ENCODE data around the gene TBCK. TPM values are rescaled to one million over a fixed set of nuclear protein-coding genes. Genes with fewer than 3 reads are reported as not detected.

Gene TBCK
- total RNA-seq, 1 donor from 2014 or later = 35.7 TPM

DNA sequence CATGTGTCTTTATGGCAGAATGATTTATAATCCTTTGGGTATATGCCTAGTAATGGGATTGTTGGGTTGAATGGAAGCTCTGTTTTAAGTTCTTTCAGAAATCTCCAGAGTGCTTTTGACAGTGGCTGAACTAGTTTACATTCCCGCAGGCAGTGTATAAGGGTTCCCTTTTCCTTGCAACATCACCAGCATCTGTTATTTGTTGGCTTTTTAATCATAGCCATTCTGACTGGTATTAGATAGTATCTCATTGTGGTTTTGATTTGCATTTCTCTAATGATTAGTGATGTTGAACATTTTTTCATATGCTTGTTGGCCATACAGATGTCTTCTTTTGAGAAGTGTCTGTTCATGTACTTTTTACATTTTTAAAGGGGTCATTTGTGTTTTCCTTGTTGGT is 129.8 kb downstream of the TBCK start:
- H3K36me3 ChIP-seq = peaks cover 5 to 57% of the 10 kb centered on the region in 2 donors

DNA sequence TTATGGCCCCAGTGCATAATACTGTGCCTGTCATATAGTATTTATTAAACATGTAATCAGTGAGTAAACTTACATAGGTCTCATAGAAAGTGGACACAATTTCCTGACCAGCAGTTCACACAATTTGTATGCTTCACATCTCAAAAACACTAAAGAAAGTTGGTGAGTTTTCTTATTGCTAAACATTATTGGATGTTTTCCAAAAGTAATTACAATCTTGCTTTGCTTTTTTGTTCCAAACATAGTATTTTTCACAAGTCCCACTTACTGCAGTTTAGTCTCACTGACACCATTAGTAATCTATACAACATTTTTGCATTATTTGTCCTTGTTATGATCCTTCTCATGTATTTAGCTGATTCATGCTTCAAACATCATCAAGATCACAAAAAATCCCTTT is 132.5 kb downstream of the TBCK start:
- no peaks in the 10 kb centered on the region for H3K4me1 ChIP-seq
- intact Hi-C loops (cut with DNase I) = no loop called here
- no peak overlapping the region for H3K4me3 ChIP-seq
- H3K27ac ChIP-seq = no peak overlapping the region
- H3K27me3 ChIP-seq = no peaks in the 10 kb centered on the region
- H3K9me3 ChIP-seq = peaks cover 0 to 7% of the 10 kb centered on the region in 2 donors
- DNase-seq (ENCODE audit: low spot score in 2 of 2) = no peak
- TF ChIP-seq, protein P1, sequence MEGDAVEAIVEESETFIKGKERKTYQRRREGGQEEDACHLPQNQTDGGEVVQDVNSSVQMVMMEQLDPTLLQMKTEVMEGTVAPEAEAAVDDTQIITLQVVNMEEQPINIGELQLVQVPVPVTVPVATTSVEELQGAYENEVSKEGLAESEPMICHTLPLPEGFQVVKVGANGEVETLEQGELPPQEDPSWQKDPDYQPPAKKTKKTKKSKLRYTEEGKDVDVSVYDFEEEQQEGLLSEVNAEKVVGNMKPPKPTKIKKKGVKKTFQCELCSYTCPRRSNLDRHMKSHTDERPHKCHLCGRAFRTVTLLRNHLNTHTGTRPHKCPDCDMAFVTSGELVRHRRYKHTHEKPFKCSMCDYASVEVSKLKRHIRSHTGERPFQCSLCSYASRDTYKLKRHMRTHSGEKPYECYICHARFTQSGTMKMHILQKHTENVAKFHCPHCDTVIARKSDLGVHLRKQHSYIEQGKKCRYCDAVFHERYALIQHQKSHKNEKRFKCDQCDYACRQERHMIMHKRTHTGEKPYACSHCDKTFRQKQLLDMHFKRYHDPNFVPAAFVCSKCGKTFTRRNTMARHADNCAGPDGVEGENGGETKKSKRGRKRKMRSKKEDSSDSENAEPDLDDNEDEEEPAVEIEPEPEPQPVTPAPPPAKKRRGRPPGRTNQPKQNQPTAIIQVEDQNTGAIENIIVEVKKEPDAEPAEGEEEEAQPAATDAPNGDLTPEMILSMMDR (IDR thresholded peaks at IDR 0.05) = no peak
- H3K36me3 ChIP-seq = peaks cover 5 to 49% of the 10 kb centered on the region in 2 donors

More for the DNA sequence above, 129.8 kb downstream of the TBCK start:
- Histone ChIP-seq H3K9me3 (no peaks in the 10 kb centered on the region), H3K27ac (no peak overlapping the region), H3K4me1 (no peaks in the 10 kb centered on the region), H3K4me3 (no peak overlapping the region), H3K27me3 (no peaks in the 10 kb centered on the region)
- intact Hi-C loops (cut with DNase I) = no loop called here
- TF ChIP-seq, protein P1 (IDR thresholded peaks at IDR 0.05) = no peak
- no peak for DNase-seq (ENCODE audit: low spot score in 2 of 2)

DNA sequence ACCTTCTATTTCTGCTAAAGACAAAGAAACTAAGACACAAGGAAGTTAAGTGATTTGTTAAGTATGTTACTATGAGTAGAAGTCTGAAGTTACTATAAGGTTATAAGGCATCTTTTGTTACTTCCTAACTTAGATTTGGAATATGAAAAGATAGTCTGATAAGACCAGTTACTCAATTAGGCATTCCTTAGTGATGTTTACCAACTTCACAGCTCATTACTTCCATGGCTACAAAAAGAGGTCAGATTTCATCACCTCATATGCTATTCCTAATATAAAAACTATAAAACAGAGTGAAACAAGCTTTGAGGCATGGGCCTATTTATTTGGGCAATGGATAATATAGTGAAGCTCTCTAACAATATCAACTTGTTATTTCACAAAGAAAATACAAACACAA is 143.1 kb downstream of the TBCK start:
- DNase-seq (ENCODE audit: low spot score in 2 of 2) = no peak
- H3K4me3 ChIP-seq = no peak overlapping the region
- no peaks in the 10 kb centered on the region for H3K27me3 ChIP-seq
- TF ChIP-seq, protein P1 (IDR thresholded peaks at IDR 0.05) = no peak
- intact Hi-C loops (cut with DNase I) = no loop called here
- H3K27ac ChIP-seq = no peak overlapping the region
- H3K36me3 ChIP-seq = peaks cover 4 to 18% of the 10 kb centered on the region in 2 donors
- peaks cover 0 to 4% of the 10 kb centered on the region in 2 donors for H3K9me3 ChIP-seq
- H3K4me1 ChIP-seq = no peaks in the 10 kb centered on the region

DNA sequence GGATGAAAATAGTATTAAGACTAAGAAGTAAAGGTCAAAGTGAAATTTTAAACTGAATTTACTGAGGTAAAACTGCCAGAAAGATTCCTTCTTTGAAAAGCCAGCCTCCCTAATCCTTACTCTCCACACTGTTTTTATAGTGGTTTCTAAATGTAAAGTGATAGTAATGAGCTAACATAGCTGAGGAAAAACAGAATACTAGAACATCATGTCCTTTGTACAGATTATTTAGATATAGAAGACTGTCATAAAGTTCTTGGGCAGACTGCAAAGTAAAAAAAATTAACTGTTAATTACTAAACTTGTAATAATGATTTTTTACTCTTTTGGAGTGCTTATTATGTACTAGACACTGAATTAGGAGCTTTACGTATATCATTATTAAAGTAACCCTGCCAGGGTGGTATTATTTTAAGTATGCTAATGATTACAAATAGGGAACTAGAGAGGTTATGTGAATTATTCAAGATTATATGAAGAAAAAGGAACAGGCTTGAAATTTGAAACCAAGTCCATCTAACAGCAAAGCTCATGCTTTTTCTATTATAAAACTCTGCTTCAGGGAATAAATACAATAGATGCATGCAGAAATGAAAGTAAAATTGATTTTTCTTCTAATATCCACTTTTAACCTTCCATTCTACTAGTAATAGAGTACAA is 150.5 kb downstream of the TBCK start:
- H3K9me3 ChIP-seq = no peaks in the 10 kb centered on the region
- no peaks in the 10 kb centered on the region for H3K27me3 ChIP-seq
- TF ChIP-seq, protein P1 (IDR thresholded peaks at IDR 0.05) = no peak
- H3K4me3 ChIP-seq = no peak overlapping the region
- DNase-seq (ENCODE audit: low spot score in 2 of 2) = no peak
- H3K4me1 ChIP-seq = no peaks in the 10 kb centered on the region
- no peak overlapping the region for H3K27ac ChIP-seq
- intact Hi-C loops (cut with DNase I) = no loop called here
- H3K36me3 ChIP-seq = peaks cover 5 to 25% of the 10 kb centered on the region in 2 donors

- TF ChIP-seq, protein P1 (IDR thresholded peaks at IDR 0.05) = no peak
- Histone ChIP-seq H3K27me3 (no peaks in the 10 kb centered on the region), H3K4me1 (no peaks in the 10 kb centered on the region), H3K27ac (no peak overlapping the region), H3K4me3 (no peak overlapping the region), H3K36me3 (peaks cover 4 to 18% of the 10 kb centered on the region in 2 donors), H3K9me3 (no peaks in the 10 kb centered on the region)
- no peak for DNase-seq (ENCODE audit: low spot score in 2 of 2)
- intact Hi-C loops (cut with DNase I) = no loop called here
Observed at GRCh38 chr4:106162278-106162677, 153.7 kb downstream of the TBCK start.

Data from ascending aorta (tissue), 2 donors.